NCI-H187 (cell line): ENCODE data around the gene MYOZ3.

Experiments
- DNase-seq, 2 experiments: peaks; one replicate each; lab custom pipeline; 2025; lab: John Stamatoyannopoulos, UW

MYOZ3 gene

DNA sequence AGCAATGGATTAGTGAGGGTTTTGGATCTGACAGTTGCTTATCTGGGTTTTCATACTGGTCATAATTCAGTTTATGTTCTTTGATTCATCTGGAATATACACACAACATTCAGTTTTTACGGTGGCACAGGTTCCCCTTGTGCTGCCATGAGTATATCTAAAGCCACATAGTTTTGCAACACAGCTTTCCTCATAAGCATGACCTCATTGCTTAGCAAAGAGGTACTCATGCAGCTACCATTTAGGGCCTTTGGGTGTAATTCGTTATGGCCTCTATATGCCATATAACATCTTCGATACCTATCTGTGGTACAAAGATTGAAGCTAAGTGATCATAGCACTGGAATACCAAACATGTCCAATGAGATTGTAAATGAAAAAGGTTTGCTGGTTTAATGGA lies 42.7 kb downstream of the MYOZ3 start:
- DNase-seq = no peak

DNA sequence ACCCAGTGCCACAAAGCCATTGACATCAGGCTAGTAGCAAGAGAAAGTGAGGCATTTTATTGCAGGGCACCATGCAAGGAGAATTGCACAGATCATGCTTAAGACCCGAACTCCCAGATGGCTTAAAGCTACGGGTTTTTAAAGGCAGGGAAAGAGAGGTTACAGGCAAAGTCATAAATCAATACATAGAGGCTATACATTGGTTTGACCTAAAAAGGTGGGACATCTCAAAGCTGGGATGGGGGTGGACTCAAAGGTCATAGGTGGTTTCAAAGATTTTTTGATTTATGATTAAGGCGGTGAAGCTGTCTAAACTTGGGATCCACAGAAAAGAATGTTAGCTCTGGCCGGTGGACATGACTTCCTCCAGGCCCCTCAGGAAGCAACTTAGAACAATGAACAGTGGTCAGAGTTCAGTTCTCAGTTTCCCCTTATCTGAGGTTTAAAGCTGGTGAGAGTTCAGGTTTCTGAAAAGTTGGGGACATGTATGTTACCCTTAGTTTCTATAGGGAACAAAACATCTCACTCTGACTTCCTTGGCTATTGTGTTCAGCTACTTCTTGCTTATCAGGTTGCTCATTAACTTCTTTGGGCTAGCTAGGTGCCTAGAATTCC lies 45.8 kb downstream of the MYOZ3 start:
- DNase-seq = no peak

DNA sequence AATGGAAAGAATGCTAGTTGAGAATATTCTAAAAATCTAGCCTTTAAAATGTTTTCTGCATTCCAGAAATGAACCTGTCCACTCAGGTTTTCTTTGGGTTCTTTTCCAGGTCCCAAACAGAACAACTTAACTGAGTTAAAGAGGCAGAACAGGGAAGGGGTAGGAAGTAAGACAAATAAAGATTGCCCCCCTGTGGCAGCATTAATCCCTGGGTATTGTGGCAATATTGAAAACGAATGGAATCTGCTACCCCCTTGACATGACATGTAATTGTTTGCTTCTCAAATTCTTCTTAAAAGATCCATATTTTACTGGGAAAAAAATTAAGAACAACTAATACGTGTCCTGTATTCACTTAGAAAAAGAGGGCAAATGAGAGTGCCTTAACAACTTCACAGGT lies 49.1 kb downstream of the MYOZ3 start:
- no peak for DNase-seq

DNA sequence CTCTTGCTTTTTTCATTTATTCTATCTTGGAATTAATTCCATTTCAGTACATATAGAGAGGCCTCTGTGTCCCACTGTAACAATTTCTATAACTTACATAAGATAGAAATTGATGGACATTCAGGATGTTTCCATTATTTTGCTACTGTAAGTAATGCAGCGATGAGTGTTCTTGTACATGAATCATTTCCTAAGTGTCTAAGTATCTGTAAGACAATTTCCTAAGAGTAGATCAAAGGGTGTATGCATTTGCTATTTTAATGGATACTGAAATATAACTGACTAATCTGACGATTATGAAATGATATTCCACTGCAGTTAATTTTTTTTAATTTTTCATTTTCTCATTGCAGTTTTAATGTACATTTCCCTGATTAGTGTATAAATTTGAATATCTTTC lies 62.8 kb downstream of the MYOZ3 start:
- DNase-seq = no peak
